Measurements from ENCODE around the gene TXNRD2.

Gene TXNRD2

DNA sequence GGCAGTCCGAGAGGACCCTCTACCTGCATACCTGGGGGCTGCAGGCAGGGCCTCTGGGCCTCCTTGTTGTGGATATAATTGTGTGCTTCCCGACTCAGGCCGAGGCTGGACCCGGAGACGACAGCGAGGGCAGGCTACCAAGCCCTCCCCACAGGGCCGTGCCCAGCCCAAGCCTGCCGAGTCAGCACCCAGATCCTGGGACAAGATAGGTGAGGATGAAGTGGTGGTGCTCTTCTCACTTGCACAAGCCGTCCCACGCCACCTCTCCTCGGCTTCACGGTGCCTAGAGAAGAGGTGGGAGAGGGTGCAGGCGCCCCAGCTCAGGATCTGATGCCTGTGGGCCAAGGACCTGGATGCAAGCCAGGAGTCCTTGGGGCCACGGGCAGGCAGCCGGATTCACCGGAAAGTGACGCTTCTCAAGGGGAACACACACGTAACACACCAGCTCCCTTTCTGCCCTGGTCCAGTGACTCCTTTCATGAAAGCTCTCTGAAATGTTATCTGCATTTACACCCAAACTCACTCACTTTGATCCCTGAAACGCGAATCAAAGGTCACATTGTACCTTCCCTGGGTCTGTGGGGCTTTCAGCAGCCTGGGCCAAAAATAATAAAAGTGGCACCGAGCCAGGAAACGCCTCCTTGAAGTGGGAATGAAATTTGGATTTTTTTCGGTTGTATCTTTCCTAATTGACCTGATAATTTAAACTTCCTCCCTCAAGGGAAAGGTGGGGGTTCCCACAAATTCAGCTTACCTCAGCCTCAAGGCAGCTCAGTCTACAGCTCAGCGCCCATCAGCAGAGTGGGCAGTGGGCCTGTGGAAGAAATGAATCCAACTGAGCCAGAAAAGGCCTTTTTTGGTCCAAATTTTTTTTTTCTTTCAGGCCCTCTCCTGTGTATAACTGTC, 85.9 kb downstream of the TXNRD2 start:
- DNase-seq, result peak; percentile 42

DNA sequence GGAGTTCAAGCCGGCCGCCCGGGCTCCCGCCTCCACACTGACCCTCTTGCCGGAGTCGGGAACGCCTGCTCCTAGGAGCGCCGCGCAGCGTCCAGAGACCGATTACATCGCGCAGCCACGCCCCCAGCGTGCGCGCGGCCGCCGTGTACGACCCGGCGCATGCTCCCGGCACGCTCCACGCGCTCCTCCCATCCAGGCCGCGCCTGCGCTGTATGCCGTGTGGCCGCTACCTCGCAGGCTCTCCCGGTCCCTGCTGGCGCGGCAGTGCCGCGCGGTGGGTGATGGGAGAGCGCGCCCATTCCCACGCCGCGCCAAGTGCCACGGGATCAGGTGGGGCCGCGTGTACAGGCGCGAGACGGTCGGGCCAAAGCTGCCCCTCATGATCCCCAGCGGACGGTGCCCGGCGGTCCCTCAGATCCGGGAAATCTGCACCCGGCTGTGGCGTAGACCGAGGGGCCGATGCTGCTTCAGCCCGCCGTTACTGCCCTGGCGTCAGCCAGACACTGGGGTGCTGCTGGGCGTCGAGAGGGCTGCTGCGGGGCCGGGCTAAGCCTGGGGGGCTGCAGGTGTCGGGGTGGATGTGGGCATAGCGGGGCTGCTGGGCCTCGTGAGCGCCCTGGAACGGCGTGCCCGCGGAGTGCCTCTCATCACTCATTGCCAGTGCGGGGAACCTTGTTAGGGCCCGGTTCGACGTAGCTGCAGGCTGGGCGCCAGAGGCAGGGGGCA, 86.7 kb downstream of the TXNRD2 start, which contains the start of the genes GNB1L and RTL10:
GNB1L (minus strand) TSS at position 97 of the 726 bp plus-strand sequence. CDS start 33,519 bp downstream, outside the sequence.
RTL10 (minus strand) TSS at position 97 of the 726 bp plus-strand sequence. CDS start 2,613 bp downstream, outside the sequence.
- DNase-seq, result peak; percentile 96

DNA sequence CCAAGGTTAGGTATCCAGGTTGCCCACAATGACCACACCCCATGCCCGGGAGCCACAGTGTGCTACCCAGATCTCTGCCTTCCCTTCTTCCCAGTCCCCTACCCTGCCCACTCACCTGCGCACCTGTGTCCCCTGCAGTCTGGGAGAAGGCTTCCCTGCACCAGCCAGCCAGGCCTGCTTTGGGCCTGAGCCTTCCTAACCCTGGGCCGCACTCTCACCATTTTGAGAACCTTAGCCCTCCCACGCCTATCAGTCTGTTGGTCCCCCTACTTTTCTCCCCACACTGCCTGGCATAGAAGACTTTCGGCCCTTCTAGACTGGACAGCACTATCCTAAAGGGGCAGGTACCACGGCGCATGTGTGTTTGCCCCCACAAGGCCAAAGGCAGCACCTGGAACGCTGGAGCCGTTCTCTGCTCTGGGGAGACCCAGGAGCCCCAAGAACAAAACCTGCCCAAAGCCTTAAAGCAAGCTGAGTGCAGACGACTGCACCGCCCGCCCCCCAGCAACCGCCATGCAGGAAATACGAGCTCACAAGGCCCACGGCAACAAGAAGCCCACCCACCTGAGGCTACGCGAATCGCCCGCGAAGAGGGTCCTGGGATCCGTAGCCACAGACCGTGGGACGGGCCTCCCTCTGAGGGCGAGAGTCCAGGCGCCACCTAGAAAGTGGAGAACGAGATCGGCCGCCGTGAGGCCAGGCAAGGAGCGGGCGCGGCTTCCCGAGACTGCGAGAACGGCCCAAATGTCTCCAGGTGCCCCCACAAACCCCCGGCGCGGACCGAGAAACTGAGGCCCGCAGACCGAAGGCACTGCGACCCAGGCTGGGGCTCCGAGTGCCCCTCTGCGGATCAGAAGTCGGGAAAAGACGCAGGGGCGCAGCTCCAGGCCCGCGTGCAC, 87.5 kb downstream of the TXNRD2 start:
- peak; percentile 9 for DNase-seq

DNA sequence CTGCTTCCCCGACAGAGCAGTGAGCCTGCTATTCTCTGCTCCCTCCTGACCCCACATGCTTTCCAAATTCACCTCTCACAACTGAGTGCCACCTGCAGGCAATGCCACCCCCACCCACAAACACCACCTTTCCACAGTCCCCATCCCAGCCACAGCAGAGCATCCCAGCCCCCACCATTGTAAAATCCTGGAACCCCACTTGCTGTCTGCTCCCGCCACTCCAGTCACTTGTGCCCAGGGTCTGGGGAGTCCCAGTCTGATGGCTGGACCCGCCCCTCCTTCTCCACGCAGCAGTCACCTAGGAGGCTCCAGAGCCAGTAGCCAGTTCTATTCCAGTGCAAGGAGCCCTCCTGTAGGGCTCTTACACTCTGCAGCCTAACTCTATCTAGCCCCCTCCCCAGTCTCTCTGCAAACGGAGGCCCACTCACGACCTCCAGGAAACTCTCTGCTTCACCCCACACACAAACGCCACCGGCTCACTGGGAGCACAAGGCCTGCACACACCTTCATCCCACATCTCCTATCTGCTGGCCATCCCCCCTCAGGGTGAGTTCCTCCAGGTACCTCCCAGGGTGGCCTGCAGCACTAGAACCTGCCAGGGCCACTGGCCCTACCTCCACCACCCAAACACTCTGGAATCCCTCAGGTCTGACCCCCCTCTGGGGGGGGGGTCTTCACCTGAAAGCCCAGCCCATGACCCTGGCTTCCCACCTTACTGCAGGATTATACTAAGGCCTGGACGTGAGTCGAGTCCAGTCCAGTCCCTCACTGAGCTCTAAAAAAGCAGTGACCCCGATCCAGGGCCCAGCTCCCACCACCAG, 88.3 kb downstream of the TXNRD2 start:
- DNase-seq, result no peak

DNA sequence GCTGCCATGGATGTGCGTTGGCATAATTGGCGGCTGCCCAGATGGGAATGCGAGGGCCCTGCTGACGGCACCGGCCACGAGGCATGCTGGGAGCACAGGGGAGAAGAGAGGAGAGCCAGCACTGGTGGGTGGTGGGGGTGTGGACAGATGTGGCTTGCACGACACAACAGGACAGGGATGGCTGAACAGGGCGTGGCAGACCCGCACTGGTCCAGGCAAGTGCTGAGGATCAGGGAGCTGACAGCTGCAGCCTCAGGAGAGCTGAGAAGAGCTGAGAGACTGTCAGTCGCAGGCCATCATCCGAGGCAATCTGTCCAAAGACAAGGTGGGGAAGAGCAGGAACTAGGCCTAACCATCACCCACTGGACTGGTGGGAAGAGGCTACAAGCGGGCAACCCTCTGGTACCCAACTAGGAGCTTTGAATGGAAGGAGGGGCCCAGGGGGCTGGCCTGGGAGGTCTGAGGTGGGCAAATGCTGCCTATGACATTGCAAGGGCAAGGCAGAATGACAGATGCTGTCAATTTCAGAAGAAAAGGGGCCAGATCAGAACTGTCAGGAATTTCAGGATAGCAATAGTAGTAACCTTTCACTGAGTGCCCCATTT, 89.3 kb downstream of the TXNRD2 start:
- DNase-seq, result no peak

DNA sequence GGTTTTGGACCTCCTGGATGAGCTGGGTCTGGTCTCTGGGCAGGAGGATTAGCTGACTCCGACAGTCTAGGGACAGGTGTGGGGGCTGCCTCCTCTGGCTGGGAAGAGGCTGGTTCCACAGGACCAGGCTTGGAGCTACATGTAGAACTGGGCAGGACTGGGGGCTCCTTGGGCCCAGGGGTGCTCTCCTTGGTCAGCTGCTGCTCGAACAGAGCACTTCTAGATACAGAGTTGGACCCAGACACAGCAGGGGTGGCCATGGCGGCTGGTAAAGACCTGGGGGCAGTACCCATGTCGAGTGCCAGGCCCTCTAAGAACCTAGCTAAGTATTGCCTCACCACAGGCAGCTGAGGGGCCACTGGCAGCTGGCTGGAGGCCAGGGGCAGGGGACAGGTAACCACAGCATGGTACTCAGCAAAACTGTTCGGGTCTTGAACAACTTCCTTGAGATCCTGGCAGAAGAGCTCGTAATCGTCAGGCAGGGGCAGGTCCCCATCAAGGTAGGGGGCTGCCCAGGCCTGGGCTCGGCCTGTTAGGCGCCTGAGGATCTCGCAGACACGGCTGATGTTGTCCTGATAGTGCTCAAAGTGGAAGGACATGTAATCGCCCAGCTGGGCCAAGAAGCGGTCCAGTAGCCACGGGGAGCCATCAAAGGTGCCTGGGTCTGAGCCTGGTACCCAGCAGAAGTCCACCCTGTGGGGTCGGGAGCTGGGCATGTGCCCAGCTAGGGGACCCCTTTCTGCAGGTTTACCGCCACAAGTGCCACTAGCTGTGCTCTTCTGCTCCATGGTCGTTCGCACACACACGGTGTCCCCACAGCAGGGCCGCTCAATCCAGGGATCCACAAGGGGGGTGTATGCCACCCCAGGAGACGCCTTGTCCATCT, 90.1 kb downstream of the TXNRD2 start:
- DNase-seq, result no peak

DNA sequence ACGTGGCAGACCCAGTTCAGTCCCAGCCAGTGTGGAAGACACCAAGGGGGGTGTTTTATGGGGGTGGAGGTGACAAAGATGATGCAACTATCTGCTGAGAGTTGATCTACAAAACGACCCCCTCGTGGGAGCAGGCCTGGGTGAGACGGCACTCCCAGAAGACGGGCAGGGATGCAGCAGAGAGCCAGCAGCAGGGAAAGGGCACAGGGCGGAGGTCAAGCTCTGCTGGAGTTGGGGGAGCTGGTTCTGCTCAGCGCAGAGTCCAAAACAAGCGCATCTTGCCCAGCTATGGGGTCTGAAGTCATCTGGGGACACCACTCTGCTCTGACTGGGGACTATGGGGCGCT, 90.9 kb downstream of the TXNRD2 start:
- DNase-seq, result no peak

DNA sequence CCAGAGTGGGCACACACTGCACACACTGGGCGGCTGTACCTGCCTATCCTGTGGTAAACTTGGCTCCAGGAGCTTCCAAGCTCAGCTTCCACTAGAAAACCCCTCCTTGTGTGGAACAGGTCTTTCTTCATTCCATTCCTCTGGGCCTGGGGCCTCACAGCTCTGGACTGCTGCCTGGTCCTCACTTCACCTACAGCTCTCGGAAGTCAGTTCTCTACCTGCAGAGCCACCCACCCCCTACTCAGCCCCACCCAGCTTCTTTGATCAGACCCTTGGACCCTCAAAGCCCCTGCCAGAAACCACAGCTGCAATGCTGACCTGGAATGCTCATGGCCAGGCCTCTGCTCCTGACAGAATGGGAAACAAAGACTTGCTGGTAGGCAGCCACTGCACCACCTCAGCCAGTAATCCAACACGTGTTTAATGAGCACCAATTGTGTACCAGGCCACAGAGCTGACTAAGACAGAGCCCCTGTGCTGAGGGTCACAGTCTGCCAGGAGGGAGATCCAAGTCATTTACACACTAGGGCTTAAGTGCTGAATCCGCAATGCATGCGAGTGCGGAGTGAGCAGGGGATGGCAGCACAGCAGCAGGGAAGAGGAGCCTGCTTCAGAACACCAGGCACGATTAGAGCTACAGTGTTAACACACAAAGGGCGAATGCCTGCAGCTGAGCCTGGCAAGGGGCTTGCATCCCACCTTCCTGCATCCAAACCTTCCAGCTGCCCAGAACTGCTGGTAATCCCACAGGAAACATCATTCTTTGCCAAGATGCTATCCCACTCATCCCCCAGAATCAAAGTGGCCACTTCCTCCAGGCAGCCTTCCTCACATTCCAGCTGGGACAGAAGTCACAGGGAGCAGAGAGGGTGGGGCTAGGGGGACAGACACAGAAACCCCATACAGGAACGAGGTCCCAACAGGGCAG, 91.5 kb downstream of the TXNRD2 start:
- DNase-seq, result no peak

DNA sequence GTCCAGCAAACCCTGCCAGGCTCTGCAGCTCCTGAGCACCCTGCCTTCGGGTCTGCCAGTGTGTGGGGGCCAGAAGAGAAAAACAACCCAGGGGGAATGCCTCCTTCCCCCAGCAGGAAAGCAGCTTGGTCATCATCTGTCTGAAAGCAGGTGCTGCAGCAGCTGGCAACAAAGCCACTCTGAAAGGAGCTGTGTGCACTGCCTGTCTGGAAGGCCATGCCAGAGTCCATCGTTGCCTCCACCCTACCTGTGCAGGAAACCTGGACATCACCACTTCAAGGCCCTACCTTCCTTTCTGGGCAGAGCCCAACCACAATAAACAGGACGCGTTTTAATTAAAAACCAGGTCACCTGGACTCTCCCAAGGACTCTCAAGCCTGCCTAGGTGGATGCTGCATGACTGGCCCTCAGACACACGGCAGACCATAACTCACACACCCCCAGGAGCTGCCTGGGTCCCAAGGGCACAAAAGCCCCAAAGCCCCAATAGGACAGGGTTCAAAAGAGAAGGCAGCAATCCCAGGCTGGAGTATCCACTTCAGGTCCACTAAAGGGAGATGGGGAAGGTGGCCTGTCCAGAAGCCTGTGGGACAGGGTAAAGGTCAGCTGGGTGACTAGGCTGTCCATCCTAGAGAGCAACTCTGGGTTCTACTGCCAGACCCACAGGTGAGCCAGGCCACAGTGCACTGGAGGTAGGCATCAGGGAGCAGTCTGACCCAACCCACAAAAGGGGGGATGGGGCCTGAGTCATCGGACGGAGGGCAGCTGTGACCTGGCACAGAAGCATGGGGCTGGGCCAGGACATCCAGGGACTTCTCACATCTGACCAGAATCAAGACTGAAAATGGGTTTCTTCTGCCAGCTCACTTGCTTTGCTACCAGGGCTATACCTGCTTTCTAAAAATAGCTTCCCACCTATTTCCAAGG, 93.1 kb downstream of the TXNRD2 start:
- no peak for DNase-seq

DNA sequence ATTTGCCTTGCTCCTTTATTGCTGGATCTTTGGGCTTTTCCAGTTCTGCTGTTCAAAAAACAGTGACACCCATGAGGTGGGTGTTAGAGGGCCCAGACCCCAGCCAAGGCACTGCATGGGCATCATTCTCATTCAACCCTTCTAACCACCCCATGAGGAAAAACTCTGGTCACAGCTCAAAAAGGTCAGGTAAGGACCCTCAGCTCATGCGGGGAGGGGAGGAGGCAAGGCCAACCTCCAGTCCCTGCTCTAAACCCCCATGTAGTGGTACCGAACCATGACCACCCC, 94.3 kb downstream of the TXNRD2 start:
- no peak for DNase-seq

DNA sequence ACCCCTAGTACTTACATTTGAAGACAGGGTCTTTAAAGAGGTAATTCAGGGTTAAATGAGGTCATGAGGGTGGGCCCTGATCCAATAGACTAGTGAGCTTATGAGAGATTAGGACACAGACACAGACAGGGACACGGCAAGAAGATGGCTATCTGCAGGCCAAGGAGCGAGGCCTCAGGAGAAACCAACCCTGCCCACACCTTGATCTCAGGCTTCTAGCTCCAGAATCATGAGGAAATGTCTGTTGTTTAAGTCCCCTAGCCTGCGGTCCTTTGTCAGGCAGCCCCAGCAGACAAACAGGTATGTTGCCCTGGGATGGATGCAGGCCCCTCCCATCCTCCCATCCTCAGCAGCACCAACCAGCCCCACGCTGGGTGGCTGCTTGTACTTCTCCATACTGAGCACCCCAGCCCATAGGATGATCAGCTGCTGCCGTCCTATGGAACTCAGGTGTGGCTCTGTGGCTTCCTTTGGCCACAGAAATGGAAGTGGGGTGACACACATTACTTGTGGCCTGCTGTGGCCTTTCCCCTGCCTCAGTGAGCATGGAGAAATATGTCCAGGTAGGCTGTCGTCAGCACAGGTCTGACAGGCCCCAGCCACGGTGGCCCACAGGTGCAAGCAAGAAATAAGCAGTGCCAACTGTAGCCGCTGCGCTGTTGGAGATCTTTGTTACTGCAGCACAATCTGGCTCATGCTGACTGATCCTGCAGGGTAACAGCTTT, 94.8 kb downstream of the TXNRD2 start:
- DNase-seq, result no peak

DNA sequence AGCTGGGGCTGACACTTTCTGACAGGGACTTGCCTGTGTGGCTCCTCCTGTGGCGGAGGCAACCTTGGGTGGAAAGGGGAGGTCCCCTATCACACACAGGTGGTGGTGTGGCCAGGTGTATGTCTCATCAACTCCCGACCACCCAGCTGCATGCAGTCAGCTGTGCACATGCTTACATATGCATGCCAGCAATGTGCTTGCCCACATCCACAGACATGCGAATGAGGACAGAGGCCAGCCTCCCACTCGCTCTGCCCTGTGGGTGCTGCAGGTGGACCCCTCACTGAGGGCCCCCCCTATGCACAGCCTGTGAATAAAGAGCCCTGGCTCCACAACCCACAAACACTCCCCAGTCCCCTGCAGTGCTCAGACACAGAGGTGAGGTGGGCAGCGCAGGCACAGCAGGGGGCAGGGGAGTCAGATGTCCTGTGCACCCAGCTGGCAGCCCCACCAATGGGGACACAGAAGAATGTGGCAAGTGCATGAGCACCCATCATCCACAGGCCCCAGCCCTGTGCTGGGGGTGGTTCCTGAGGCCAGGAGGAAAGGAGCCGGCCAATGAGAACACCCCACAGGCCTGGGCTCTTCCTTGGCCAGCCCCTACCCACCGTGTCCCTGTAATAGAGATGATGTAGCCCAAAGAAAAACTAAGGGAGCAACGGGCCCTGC, 96.4 kb downstream of the TXNRD2 start:
- DNase-seq, result no peak

DNA sequence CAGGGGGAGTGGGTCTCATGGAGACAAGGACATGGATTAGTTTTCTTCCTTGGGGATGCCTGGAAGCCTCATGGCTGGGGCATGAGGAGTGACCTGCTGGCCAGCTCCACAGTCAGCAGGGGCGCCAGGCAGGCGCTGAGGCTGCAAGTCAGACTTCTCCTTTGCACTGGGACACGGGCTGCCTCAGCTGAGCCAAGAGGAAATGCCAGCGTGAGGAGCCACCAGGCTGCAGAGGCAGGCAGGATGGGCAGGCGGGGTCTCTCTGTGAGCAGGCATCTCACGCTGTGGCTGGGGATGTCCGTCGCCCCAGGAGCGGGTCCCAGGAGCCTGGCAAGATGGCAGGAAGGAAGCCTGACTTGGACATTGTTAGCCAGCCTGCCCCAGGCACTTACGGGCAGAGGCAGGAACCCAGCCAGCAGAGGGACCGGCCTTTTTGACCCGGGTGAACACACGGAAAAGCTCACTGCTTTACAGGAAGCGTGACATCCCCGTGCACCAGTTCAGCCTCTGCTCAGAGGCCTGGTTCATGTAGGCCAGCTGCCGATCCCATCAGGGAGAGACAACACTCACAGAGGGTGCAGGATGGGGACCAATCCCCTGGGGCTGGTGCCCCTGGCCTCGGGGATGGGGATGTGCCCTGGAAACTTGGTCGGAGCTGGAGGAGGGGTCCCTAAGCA, 97.1 kb downstream of the TXNRD2 start:
- peak; percentile 15 for DNase-seq

DNA sequence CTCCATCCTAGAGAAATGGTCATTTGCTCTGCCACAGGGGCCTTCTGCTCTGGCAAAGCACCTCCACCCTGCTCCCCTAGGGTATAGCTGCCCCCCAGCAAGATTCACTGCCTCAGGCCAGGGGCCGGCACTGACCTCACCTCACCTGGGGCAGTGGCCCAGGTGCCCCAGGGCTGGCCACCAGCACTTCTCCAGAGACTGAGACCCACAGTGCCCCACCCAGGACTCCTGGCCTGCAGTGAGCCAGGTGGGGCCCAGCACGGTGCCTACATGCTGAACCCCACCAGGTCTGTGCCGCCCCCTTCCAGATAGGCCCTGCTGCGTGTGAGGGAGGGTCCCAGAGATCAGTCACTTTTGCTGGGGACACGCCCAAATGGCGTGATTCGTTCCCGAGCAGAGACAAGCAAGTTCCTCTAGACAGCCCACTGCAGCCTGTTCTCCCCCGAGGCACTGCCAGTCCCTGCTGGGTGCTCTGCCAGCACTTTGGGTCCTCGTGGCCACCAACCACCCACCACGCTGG, 97.7 kb downstream of the TXNRD2 start:
- DNase-seq, result no peak

DNA sequence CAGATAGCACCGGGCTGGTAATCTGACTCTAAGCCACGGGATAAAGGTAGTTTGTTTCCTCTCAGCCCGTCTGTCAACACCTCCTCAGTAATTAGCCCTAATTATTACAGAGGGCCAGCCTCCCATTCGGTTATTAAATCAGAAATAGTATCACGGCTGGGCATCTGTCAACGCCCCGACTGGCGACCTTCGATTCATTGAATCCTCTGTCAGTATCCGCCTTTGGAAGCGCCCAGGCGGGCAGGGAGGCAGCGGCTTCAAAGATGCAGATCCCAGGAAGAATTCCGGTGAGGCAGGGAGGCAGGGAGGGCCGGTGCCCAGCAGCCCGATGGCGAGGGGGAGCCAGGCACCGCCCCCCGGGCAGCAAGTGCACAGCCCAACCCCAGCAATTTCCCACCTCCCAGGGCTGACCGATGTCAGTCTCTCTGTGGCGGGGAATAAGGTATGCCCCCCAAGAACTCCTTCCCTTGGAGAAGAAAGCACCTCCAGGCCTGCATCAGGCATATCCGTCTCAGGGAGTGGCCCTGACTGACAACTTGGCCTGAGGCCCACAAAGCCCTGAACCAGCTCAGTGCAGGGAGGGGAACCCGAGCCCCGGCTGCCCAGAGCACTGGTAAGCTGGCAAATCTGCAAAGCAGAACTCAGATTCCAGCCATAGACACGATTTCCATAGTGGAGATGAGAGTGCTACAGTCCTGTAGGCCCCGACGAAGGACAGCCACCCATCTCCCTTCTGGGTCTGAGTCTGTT, 98.3 kb downstream of the TXNRD2 start:
- no peak for DNase-seq
